Astrocyte of the cerebellum (primary cell): ENCODE results near the gene ALOX15B.

Experiments
- DNase-seq: peaks from one replicate; pipeline ENCODE4 v3.0.0-alpha.2; 2011; ENCODE audit warnings: low read depth
- H3K4me3 ChIP-seq: 2 replicates; pipeline ENCODE4 v1.5.1; 2011; ENCODE audit warnings: mild to moderate bottlenecking, low read depth, low read length, moderate library complexity
- in situ Hi-C: cut with HindIII; loops from 2 replicates; pipeline ENCODE4 v1.10.0; 2017; ENCODE audit warnings: low sequenced_read_pairs
- TF ChIP-seq, protein P1 (sequence below): IDR thresholded peaks from 2 replicates; pipeline ENCODE4 v1.5.1; 2012; ENCODE audit warnings: low read length, low read depth, moderate library complexity, mild to moderate bottlenecking; ENCODE audit errors: missing control alignments

The ALOX15B gene

GRCh38 chr17:8025176-8025911 lies 13.5 kb upstream of the ALOX15B start:
- TF ChIP-seq, protein P1, sequence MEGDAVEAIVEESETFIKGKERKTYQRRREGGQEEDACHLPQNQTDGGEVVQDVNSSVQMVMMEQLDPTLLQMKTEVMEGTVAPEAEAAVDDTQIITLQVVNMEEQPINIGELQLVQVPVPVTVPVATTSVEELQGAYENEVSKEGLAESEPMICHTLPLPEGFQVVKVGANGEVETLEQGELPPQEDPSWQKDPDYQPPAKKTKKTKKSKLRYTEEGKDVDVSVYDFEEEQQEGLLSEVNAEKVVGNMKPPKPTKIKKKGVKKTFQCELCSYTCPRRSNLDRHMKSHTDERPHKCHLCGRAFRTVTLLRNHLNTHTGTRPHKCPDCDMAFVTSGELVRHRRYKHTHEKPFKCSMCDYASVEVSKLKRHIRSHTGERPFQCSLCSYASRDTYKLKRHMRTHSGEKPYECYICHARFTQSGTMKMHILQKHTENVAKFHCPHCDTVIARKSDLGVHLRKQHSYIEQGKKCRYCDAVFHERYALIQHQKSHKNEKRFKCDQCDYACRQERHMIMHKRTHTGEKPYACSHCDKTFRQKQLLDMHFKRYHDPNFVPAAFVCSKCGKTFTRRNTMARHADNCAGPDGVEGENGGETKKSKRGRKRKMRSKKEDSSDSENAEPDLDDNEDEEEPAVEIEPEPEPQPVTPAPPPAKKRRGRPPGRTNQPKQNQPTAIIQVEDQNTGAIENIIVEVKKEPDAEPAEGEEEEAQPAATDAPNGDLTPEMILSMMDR, result no peak

DNA sequence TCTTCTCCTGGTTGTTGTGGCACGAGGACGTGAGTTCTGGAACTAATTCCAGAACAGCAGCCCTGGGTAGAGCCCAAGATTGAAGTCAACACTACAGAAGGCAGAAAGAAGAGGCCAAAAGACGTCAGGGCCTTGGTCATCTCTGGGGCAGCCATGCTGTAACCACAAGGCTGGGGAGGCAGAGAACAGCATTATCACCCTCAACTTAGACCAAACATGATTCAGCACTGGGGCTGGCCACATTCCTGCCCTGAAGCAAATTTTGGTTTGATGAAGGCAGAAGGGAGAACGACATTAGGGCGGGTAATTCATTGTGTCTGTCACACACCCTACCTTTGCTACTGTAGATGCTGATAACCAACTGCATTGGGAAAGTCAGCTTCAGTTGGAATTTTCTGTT lies 9.7 kb upstream of the ALOX15B start:
- DNase-seq, result no peak
- in situ Hi-C loops, result no loop called here
- no peak overlapping the region for H3K4me3 ChIP-seq
- TF ChIP-seq, protein P1, result no peak

More at GRCh38 chr17:8025176-8025911, 13.5 kb upstream of the ALOX15B start:
- H3K4me3 ChIP-seq, result no peak overlapping the region
- in situ Hi-C loops, result no loop called here
- no peak for DNase-seq

DNA sequence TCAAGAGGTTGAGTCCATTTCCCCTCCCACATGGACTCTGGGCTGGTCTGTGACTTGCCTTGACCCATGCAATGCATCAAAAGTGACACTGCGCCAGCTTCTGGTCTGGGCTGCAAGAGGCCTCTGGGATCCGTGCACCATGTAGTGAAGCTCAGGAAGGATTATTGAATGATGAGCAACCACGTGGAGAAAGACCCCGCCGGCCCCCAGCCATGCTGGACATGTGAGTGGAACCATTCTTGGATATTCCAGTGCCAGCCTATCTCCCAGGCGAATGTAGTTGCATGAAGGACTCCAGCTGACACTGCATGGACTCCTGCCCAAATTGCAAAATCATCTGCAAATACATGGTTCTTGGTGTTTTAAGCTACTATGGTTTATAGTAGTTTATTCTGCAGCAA lies 7.6 kb upstream of the ALOX15B start:
- in situ Hi-C loops, result no loop called here
- no peak overlapping the region for H3K4me3 ChIP-seq

GRCh38 chr17:8031950-8032349 lies 6.9 kb upstream of the ALOX15B start:
- H3K4me3 ChIP-seq, result no peak overlapping the region
- no peak for DNase-seq
- TF ChIP-seq, protein P1, result no peak
- in situ Hi-C loops, result no loop called here

More for the DNA sequence above, 7.6 kb upstream of the ALOX15B start:
- DNase-seq, result no peak
- TF ChIP-seq, protein P1, result no peak

DNA sequence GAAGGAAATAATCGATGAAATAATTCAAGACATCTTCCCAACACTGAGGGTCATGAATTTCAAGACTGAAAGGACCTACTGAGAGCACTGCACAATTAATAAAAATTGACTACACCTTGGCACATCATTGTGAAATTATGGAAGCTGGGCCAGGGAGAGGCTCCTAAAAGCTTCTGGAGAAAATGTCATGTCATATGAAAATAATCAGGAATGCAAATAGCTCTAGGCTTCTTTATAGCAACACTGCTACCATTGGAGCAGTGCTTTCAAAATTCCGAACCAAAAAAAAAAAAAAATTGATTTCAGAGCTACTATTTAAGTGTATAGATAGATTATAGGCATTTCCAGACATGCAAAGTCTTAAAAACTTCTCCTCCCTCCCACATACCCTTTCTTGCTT lies 6.4 kb upstream of the ALOX15B start:
- in situ Hi-C loops, result no loop called here
- TF ChIP-seq, protein P1, result no peak
- no peak for DNase-seq
- H3K4me3 ChIP-seq, result no peak overlapping the region

GRCh38 chr17:8039611-8040168 lies 831 bp downstream of the ALOX15B start:
- TF ChIP-seq, protein P1, result no peak
- DNase-seq, result no peak
- no peak overlapping the region for H3K4me3 ChIP-seq
- in situ Hi-C loops, result no loop called here
